Mucosa of rectum (tissue), 2 donors: Measurements from ENCODE around the gene FOXN3.
"Not testable (repeated sequence)": the region's sequence is repeated elsewhere in the genome, so short reads cannot be mapped to it uniquely, and the experiment has no call there.

Source experiments
- H3K27ac ChIP-seq, 2 donors: one replicate each; pipeline ENCODE4 v1.7.0; 2013; ENCODE audit warnings: inconsistent platforms in 2 of 2, low read depth in 2 of 2, low read length in 2 of 2
- H3K27me3 ChIP-seq, 2 donors: one replicate each; pipeline ENCODE4 v1.7.0; 2013; ENCODE audit warnings: low read length in 2 of 2; ENCODE audit not compliant: control insufficient read depth in 2 of 2, insufficient read depth in 2 of 2
- H3K36me3 ChIP-seq, 2 donors: one replicate each; pipeline ENCODE4 v1.7.0; 2013; ENCODE audit warnings: low read length in 2 of 2; ENCODE audit not compliant: control insufficient read depth in 2 of 2, insufficient read depth in 2 of 2
- H3K4me1 ChIP-seq, 2 donors: one replicate each; pipeline ENCODE4 v1.7.0; 2013; ENCODE audit warnings: low read length in 2 of 2, mild to moderate bottlenecking in 1 of 2; ENCODE audit not compliant: control insufficient read depth in 2 of 2, insufficient read depth in 2 of 2
- H3K4me3 ChIP-seq, 2 donors: one replicate each; pipeline ENCODE4 v1.7.0; 2013; ENCODE audit warnings: low read length in 2 of 2
- H3K9ac ChIP-seq, 2 donors: one replicate each; pipeline ENCODE4 v1.7.0; 2013; ENCODE audit warnings: low read length in 2 of 2, low read depth in 1 of 2, mild to moderate bottlenecking in 1 of 2
- H3K9me3 ChIP-seq, 2 donors: one replicate each; pipeline ENCODE4 v1.7.0; 2013; ENCODE audit warnings: low read length in 2 of 2; ENCODE audit not compliant: control insufficient read depth in 2 of 2
- donor health status: healthy.
- donor health status: Normal muscosa, but diverticular disease.

Gene FOXN3

GRCh38 chr14:89296281-89296745, 120.7 kb downstream of the FOXN3 start:
- no peaks in the 10 kb centered on the region for H3K36me3 ChIP-seq
- H3K4me3 ChIP-seq = no peak overlapping the region
- H3K27me3 ChIP-seq = no peaks in the 10 kb centered on the region
- no peaks in the 10 kb centered on the region for H3K9me3 ChIP-seq
- H3K4me1 ChIP-seq = peaks cover 0 to 2% of the 10 kb centered on the region in 2 donors
- no peak overlapping the region for H3K27ac ChIP-seq
- H3K9ac ChIP-seq = no peak overlapping the region

DNA sequence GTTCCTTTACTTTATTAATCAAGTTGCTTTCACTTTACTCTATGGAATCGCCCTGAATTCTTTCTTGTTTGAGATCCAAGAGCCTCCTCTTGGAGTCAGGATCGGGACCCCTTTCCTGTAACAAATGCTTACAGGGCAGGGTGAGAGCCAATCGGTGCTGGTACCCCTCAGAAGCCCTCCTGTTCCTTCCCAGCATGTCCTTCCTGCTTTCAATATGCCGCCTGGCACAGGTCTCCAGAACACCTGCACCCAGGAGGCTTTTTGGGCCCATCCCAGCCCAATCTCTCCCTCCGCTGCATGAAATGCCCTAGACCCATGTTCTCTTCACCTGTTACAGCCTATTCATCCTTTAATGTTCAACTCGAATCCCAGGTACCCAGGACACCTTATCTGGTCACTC, 122.2 kb downstream of the FOXN3 start:
- Histone ChIP-seq H3K36me3 (peaks cover 6 to 7% of the 10 kb centered on the region in 2 donors), H3K27me3 (no peaks in the 10 kb centered on the region), H3K4me3 (no peak overlapping the region), H3K27ac (no peak overlapping the region), H3K4me1 (peaks cover 0 to 2% of the 10 kb centered on the region in 2 donors), H3K9ac (no peak overlapping the region), H3K9me3 (no peaks in the 10 kb centered on the region)

DNA sequence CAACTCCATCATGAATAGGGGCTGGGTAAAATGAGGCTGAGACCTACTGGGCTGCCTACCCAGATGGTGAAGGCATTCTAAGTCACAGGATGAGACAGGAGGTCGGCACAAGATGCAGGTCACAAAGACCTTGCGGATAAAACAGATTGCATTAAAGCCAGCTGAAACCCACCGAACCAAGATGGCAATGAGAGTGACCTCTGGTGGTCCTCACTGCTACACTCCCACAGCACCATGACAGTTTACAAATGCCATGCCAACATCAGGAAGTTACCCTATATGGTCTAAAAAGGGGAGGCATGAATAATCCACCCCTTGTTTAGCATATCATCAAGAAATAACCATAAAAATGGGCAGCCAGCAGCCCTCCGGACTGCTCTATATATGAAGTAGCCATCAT, 122.6 kb downstream of the FOXN3 start:
- not testable (repeated sequence) for H3K27ac ChIP-seq, H3K9ac ChIP-seq, H3K36me3 ChIP-seq, H3K9me3 ChIP-seq, H3K4me3 ChIP-seq, H3K4me1 ChIP-seq, H3K27me3 ChIP-seq

GRCh38 chr14:89294060-89294459, 123.0 kb downstream of the FOXN3 start:
- Histone ChIP-seq H3K4me1 (peaks cover 0 to 2% of the 10 kb centered on the region in 2 donors), H3K9me3 (no peaks in the 10 kb centered on the region), H3K4me3 (no peak overlapping the region), H3K36me3 (peaks cover 6 to 7% of the 10 kb centered on the region in 2 donors), H3K27me3 (no peaks in the 10 kb centered on the region), H3K27ac (no peak overlapping the region), H3K9ac (no peak overlapping the region)

- Histone ChIP-seq H3K4me1 (peaks cover 0 to 2% of the 10 kb centered on the region in 2 donors), H3K27ac (no peak overlapping the region), H3K36me3 (peaks cover 6 to 7% of the 10 kb centered on the region in 2 donors), H3K4me3 (no peak overlapping the region), H3K9ac (no peak overlapping the region), H3K9me3 (no peaks in the 10 kb centered on the region), H3K27me3 (no peaks in the 10 kb centered on the region)
Observed at GRCh38 chr14:89293314-89293916, 123.6 kb downstream of the FOXN3 start.

DNA sequence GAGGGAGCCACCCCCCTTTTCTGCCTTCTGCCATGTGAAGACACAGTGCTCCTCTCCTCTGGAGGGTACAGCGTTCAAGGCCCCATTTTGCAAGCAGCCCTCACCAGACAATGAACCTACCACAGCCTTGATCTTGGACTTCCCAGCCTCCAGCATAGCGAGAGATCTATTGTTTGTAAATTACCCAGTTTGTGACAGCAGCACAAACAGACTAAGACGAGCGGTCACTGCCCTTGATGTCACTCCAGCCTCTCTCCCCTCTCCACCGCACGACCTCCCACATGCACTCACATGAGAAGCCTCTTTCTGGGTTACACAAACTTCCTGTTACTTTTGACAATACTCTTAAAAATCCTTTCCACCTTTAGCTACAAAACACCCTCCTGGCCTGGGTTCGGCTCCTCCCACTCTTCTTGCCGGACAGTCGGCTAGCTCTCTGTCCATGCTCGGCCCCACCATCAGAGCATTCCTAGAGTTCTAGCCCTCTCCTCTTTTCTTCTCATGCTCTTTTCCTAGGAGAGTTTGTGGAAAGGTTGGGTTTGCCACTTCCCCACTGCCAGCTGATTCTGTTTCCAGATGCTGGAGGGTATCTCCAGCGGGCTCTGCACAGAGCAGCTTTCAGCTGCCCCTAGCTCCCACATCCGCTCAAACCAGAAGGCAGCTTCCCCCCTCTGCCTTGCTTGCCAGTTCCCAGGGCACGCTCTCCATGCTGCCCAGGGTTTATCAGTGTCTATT, 124.3 kb downstream of the FOXN3 start:
- no peak overlapping the region for H3K27ac ChIP-seq
- no peaks in the 10 kb centered on the region for H3K9me3 ChIP-seq
- no peaks in the 10 kb centered on the region for H3K27me3 ChIP-seq
- H3K4me1 ChIP-seq = peaks cover 0 to 6% of the 10 kb centered on the region in 2 donors
- H3K9ac ChIP-seq = no peak overlapping the region
- H3K36me3 ChIP-seq = peaks cover 6 to 7% of the 10 kb centered on the region in 2 donors
- no peak overlapping the region for H3K4me3 ChIP-seq

- H3K9ac ChIP-seq = no peak overlapping the region
- H3K27me3 ChIP-seq = no peaks in the 10 kb centered on the region
- no peak overlapping the region for H3K27ac ChIP-seq
- H3K9me3 ChIP-seq = no peaks in the 10 kb centered on the region
- H3K4me3 ChIP-seq = no peak overlapping the region
- peaks cover 0 to 3% of the 10 kb centered on the region in 2 donors for H3K4me1 ChIP-seq
- H3K36me3 ChIP-seq = peaks cover 6 to 7% of the 10 kb centered on the region in 2 donors
Observed at GRCh38 chr14:89291351-89291940, 125.6 kb downstream of the FOXN3 start.

- Histone ChIP-seq H3K27me3 (no peaks in the 10 kb centered on the region), H3K4me3 (no peak overlapping the region), H3K9me3 (no peaks in the 10 kb centered on the region), H3K9ac (no peak overlapping the region), H3K36me3 (peaks cover 6 to 7% of the 10 kb centered on the region in 2 donors), H3K27ac (no peak overlapping the region), H3K4me1 (peaks cover 0 to 3% of the 10 kb centered on the region in 2 donors)
Observed at GRCh38 chr14:89290813-89291212, 126.2 kb downstream of the FOXN3 start.

DNA sequence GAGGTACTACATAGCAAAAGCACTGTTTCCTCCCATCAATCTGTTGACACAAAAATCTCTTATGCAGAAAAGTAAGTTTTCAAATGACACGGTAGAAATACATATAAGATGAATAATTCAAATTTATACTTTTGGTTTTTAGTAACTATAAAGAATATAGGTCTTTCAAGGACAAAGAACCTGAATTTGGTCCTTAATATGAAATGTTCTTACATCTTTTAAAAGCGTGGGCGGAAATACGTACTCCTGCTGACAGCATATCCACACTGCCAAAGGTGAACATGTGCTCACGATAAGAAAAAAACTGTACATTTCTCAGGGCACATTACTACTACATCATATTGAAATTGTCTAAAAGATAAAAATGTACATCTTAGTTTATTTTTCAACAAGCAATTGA, 127.6 kb downstream of the FOXN3 start:
- Histone ChIP-seq H3K9ac (no peak overlapping the region), H3K27ac (no peak overlapping the region), H3K4me1 (peaks cover 0 to 3% of the 10 kb centered on the region in 2 donors), H3K27me3 (no peaks in the 10 kb centered on the region), H3K9me3 (no peaks in the 10 kb centered on the region), H3K36me3 (peaks cover 6 to 7% of the 10 kb centered on the region in 2 donors), H3K4me3 (no peak overlapping the region)

DNA sequence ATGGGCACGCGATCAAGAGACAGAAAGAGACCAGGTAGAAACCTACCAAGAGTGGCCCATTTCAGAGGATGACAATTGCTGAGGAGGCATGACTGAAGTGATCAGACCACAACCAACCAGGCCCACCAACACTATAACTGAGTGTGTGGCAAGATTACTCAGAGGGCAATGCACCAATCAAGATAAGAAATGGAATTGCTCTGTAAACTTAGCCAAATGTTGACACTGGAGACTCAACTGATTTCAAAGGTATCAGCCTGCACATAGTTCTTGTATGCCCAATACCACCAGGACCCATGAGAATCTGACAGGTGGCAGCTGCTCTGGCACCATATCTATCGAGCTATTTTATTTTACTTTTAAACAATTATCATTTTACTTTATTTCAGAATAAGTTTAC, 128.9 kb downstream of the FOXN3 start:
- H3K9me3 ChIP-seq = no peaks in the 10 kb centered on the region
- peaks cover 7 to 9% of the 10 kb centered on the region in 2 donors for H3K36me3 ChIP-seq
- peaks cover 0 to 3% of the 10 kb centered on the region in 2 donors for H3K4me1 ChIP-seq
- no peak overlapping the region for H3K27ac ChIP-seq
- H3K4me3 ChIP-seq = no peak overlapping the region
- no peak overlapping the region for H3K9ac ChIP-seq
- H3K27me3 ChIP-seq = no peaks in the 10 kb centered on the region
